ENCODE measurements around the gene UBA5. TPM values are rescaled to one million over a fixed set of nuclear protein-coding genes. Genes with fewer than 3 reads are reported as not detected.

UBA5 gene
- total RNA-seq, 4 donors from 2014 or later = 23.3 to 35.0 (median 29.0) TPM

DNA sequence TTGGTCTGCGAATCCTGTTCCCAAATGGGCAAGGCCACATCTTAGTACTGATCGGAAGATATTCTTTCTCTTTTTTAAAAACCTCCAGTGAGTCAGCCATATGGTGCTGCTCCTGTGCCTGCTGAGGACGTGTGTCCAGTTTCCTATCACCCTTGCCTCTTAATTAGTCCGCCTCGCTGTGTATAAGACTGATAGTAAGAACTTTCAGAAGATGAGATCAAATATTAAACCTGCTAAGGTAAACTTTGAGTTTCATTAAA is 612 bp downstream of the UBA5 start:
- intact Hi-C loops (cut with DNase I; ENCODE audit: low total_unique reads) = no loop called here
- TF ChIP-seq POLR2A (IDR thresholded peaks at IDR 0.05) = no peak
- TF ChIP-seq, protein P1, sequence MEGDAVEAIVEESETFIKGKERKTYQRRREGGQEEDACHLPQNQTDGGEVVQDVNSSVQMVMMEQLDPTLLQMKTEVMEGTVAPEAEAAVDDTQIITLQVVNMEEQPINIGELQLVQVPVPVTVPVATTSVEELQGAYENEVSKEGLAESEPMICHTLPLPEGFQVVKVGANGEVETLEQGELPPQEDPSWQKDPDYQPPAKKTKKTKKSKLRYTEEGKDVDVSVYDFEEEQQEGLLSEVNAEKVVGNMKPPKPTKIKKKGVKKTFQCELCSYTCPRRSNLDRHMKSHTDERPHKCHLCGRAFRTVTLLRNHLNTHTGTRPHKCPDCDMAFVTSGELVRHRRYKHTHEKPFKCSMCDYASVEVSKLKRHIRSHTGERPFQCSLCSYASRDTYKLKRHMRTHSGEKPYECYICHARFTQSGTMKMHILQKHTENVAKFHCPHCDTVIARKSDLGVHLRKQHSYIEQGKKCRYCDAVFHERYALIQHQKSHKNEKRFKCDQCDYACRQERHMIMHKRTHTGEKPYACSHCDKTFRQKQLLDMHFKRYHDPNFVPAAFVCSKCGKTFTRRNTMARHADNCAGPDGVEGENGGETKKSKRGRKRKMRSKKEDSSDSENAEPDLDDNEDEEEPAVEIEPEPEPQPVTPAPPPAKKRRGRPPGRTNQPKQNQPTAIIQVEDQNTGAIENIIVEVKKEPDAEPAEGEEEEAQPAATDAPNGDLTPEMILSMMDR (IDR thresholded peaks at IDR 0.05) = no peak
- peak overlapping the region; percentile 90 for H3K4me3 ChIP-seq (ENCODE audit: low read depth, poor library complexity, severe bottlenecking)
- WGBS, 2 donors = 0% methylated on average over 5 of the region's 5 CpGs
- DNase-seq (ENCODE audit: low spot score in 2 of 2) = peak in 1 of 2 donors; percentile 52

DNA sequence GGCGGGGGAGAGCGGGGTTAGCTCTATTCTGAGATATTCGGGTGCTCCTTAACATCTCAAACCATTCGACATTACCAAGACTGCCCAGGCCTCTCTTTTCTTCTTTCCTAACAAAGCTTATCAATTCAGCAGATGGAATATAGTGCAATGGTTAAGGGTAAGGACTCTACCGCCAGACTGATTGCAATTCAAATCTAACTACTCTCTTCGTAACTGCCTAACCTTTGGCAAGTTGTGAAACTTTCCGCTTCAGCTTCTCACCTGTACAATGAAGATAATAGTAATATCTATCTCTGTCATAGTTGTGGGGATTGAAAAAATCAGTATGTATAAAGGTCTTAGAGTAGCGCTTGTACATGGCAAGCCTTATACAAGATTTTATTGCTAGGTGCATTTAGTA is 972 bp downstream of the UBA5 start:
- no peak for TF ChIP-seq POLR2A (IDR thresholded peaks at IDR 0.05)
- TF ChIP-seq, protein P1 (IDR thresholded peaks at IDR 0.05) = no peak
- no peak for DNase-seq (ENCODE audit: low spot score in 2 of 2)
- 12 to 14% methylated on average over 8 of the region's 8 CpGs for WGBS, 2 donors
- peak overlapping the region; percentile 90 for H3K4me3 ChIP-seq (ENCODE audit: low read depth, poor library complexity, severe bottlenecking)
- intact Hi-C loops (cut with DNase I; ENCODE audit: low total_unique reads) = no loop called here

DNA sequence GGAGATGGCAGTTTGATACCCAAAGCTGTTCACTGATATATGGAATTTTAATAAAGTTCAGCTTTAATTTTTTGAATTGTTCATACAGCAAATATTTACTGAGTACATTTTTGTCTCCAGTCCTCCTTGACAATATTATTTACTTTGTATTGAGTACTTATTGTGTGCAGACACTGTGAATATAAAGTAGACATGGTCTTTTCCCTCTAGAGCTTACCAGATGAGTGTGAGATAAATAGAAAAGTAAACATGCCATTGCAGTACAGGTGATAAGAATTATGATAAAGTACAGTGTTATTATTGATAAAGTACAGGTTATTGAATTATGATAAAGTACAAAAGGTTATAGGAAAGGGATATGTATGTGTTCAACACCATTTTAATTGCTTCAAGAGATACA is 2.1 kb downstream of the UBA5 start:
- H3K4me3 ChIP-seq (ENCODE audit: low read depth, poor library complexity, severe bottlenecking) = no peak overlapping the region
- TF ChIP-seq POLR2A (IDR thresholded peaks at IDR 0.05) = no peak
- TF ChIP-seq, protein P1 (IDR thresholded peaks at IDR 0.05) = no peak
- intact Hi-C loops (cut with DNase I; ENCODE audit: low total_unique reads) = no loop called here
- DNase-seq (ENCODE audit: low spot score in 2 of 2) = no peak

DNA sequence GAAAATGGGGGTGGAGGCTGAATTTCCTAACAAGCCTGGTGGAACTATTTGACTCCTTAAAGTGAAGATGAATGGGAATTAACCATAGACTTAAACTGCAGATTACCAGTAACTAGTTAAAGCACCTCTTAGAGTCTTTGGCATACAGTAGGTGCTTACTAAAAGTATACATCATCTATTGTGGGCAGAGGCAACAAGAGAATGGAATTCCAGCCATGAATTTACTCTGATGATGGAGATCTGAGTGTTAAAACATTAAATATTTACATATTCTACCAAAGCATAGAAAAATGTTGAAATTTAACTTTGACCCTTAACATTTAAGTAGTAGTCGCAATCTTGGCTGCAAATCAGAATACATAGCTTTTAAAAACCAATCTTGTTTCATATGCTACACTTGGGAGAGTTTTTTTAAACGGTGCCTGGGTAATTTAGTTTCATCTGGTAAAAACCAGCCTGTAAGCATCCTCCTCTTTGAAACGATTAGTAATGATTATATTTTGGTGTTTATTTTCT is 5.2 kb downstream of the UBA5 start:
- DNase-seq (ENCODE audit: low spot score in 2 of 2) = no peak
- H3K4me3 ChIP-seq (ENCODE audit: low read depth, poor library complexity, severe bottlenecking) = no peak overlapping the region
- TF ChIP-seq POLR2A (IDR thresholded peaks at IDR 0.05) = no peak
- TF ChIP-seq, protein P1 (IDR thresholded peaks at IDR 0.05) = no peak
- WGBS, 2 donors = 70 to 79% methylated on average over 3 of the region's 3 CpGs
- intact Hi-C loops (cut with DNase I; ENCODE audit: low total_unique reads) = no loop called here

DNA sequence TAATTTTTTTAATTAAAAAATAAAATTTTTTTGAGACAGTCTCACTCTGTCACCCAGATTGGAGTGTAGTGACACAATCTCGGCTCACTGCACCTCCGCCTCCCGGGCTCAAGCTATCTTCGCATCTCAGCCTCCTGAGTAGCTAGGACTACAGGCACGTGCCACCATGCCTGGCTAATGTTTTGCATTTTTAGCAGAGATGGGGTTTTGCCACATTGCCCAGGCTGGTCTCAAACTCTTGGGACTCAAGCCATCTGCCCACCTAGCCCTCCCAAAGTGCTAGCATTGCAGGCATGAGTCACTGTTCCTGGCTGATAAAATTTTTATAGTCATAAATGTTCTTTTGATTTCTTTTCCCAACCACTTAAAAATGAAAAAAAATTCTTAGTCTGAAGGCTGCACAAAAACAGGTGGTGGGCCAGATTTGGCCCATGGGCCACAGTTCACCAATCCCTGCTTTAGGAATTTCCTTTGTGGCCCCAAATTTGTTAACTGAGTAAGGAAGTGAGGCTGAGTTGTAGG is 9.2 kb downstream of the UBA5 start:
- intact Hi-C loops (cut with DNase I; ENCODE audit: low total_unique reads) = no loop called here
- TF ChIP-seq, protein P1 (IDR thresholded peaks at IDR 0.05) = no peak
- TF ChIP-seq POLR2A (IDR thresholded peaks at IDR 0.05) = no peak
- WGBS, 2 donors = 66 to 84% methylated on average over 5 of the region's 5 CpGs
- no peak for DNase-seq (ENCODE audit: low spot score in 2 of 2)
- no peak overlapping the region for H3K4me3 ChIP-seq (ENCODE audit: low read depth, poor library complexity, severe bottlenecking)

DNA sequence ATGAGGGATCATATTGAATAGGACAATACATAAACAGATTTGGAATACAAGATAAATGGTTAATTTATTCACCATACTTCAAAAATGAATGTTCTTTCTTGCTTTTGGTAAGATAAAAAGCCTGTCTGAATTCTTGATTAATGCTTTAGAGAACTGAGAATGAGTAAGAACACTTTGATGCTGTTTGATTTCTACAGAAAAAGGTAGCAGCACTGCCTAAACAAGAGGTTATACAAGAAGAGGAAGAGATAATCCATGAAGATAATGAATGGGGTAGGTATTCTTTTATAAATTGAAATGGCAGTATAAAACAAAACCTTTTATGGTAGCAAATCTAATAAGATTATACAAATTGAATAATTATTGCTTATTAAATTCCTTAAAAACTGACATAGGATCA is 15.3 kb downstream of the UBA5 start:
- no peak overlapping the region for H3K4me3 ChIP-seq (ENCODE audit: low read depth, poor library complexity, severe bottlenecking)
- no peak for DNase-seq (ENCODE audit: low spot score in 2 of 2)
- no peak for TF ChIP-seq POLR2A (IDR thresholded peaks at IDR 0.05)
- TF ChIP-seq, protein P1 (IDR thresholded peaks at IDR 0.05) = no peak
- intact Hi-C loops (cut with DNase I; ENCODE audit: low total_unique reads) = no loop called here
